Stimulated activated CD4-positive, alpha-beta T cell treated with anti-CD3 and anti-CD28 coated beads, TNF-alpha, amount 100 ng/mL, for 4 hours (primary cell): ENCODE results near the gene NYNRIN.
"Not testable (repeated sequence)": the region's sequence is repeated elsewhere in the genome, so short reads cannot be mapped to it uniquely, and the experiment has no call there.

Source experiments
- DNase-seq, 3 experiments: peaks; one replicate each; pipeline ENCODE4 v3.0.0-alpha.2; 2020; ENCODE audit warnings: low read depth in 3 of 3

The NYNRIN gene

DNA sequence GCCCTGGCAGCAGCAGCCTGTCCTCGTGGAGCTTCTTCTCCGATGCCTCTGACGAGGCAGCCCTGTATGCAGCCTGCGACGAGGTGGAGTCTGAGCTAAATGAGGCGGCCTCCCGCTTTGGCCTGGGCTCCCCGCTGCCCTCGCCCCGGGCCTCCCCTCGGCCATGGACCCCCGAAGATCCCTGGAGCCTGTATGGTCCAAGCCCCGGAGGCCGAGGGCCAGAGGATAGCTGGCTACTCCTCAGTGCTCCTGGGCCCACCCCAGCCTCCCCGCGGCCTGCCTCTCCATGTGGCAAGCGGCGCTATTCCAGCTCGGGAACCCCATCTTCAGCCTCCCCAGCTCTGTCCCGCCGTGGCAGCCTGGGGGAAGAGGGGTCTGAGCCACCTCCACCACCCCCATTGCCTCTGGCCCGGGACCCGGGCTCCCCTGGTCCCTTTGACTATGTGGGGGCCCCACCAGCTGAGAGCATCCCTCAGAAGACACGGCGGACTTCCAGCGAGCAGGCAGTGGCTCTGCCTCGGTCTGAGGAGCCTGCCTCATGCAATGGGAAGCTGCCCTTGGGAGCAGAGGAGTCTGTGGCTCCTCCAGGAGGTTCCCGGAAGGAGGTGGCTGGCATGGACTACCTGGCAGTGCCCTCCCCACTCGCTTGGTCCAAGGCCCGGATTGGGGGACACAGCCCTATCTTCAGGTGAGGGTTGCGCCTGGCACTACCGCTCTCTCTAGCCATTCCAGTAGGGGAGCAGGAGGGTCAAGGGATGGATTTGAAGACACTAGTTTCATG is 28.7 kb upstream of the NYNRIN start:
- no peak for DNase-seq

DNA sequence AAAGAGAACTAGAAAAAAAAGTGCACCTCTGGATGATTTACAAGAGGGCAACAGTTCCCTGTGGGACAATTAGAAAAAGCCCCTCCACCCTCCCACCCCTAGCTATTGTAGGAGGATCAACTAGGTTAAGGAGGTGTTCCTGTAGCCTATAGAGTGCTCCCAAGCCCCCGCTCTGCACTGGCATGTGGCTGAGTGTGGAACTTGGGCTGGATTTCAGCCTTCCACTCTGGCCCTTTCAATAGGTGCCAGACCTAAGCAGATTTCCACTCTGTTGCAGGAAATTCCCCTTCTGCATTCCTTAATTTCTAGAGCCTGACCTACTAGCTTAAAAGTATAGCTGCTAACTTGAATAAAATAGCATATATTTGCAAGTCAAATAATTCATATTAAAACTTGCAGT is 28.1 kb upstream of the NYNRIN start:
- no peak for DNase-seq

DNA sequence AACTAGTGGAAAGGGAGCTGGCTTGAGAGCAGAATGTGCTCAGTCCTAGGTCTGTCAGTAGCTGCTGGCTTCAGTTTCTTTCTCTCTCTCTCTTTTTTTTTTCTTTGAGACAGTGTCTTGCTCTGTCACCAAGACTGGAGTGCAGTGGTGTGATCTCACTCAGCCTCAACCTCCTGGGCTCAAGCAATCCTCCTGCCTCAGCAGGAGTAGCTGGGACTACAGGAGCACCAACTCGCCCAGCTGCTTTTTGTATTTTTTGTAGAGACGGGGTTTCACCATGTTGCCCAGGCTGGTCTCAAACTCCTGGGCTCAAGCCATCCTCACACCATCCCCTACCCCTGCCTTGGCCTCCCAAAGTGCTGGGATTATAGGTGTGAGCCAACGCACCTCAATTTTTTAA is 27.2 kb upstream of the NYNRIN start:
- not testable (repeated sequence) for DNase-seq

DNA sequence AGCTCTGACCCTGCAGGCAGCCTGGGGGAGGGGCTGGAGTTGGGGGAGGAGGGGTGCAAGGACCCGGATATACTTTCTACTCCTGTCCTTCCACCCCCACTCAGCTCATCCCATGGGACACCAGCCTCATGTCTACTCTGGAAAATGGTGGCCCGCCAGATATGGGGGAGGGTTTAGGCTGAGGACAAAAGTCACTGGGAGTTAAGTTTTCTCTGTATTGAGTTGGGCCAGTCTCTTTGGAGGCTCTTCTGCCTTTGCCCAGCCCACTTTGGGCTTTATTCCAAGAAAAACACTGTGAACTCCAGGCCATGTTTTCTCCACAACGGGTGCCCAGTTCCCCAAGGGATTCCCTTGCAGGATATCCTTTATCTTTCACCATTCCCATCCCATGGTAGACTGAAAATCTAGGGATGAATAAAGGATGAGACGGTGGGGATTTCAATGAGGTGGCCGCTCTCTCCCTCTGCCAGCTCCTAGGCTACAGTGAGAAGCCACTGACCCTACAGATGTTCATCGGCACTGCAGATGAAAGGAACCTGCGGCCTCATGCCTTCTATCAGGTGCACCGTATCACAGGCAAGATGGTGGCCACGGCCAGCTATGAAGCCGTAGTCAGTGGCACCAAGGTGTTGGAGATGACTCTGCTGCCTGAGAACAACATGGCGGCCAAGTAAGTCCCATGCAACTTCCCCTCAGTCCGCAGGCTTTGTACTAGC is 25.9 kb upstream of the NYNRIN start:
- no peak for DNase-seq

DNA sequence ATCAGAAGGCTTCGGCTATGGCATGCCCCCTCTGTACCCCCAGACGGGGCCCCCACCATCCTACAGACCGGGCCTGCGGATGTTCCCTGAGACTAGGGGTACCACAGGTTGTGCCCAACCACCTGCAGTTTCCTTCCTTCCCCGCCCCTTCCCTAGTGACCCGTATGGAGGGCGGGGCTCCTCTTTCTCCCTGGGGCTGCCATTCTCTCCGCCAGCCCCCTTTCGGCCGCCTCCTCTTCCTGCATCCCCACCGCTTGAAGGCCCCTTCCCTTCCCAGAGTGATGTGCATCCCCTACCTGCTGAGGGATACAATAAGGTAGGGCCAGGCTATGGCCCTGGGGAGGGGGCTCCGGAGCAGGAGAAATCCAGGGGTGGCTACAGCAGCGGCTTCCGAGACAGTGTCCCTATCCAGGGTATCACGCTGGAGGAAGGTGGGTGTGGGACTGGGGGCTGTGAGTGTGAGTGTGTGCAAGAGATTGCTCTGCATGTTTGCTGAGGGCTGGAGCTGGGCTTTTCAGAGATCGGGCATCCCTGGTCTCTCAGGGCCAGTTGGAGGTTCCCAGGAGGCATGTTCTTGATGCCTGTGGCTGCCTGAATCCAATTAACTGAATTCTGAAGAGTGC is 22.2 kb upstream of the NYNRIN start:
- DNase-seq = no peak

DNA sequence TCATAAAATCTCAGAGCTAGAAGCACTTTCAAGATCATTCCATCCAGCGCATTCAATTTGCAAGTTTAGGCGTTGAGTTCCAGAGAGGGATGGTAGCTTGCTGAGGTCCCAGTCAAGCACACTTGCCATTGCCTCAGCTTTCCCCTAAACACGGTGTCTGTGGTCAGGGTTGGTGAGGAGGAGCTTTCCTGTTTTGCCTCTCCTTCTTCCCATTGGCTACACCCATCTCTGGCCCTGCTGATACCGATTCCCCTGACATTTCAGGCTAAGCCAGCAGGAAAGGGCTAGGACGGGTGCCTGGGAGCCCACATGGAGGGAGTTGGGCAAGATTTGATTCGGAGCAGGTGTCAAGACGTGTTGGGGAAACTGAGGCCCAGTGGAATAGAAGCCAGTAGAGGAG is 21.7 kb upstream of the NYNRIN start:
- no peak for DNase-seq

DNA sequence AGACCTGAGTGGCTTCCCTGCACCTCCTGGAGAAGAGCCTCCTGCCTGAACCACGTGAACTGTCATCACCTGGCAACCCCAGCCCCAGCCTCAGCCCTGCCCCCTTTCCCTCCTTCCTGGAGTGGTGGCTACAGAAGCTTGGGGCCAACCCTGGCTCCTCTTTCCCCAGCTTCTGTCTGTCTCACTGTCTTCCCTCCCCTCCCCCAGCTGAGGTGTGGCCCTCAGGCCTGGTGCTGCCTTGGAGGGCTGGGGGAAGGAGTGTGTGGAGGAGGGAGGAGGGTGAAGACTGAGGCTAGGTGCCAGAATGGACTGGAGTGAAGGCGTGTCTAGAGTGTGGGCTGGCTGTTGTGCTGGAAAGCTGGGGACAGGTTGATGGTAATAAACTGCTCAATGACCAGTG is 21.1 kb upstream of the NYNRIN start:
- no peak for DNase-seq

DNA sequence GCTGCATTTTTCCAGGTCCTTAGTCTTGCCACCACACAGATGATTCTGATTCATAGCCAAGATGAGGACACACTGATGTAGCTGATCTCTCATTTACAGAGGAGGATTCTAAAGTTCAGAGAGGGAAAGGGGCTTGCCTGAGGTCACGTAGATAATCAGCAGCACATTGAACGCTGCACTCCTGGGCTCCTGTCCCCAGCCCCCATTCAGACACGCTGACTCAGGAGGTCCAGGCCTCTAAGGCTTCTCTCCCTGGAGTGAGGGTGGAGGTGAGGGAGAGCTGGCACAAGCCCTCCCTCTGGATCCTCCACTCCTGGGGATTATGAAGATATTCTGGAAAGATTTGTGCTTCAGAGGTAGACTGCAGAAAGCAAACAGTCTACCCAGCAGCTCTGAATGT is 20.5 kb upstream of the NYNRIN start:
- DNase-seq = no peak

DNA sequence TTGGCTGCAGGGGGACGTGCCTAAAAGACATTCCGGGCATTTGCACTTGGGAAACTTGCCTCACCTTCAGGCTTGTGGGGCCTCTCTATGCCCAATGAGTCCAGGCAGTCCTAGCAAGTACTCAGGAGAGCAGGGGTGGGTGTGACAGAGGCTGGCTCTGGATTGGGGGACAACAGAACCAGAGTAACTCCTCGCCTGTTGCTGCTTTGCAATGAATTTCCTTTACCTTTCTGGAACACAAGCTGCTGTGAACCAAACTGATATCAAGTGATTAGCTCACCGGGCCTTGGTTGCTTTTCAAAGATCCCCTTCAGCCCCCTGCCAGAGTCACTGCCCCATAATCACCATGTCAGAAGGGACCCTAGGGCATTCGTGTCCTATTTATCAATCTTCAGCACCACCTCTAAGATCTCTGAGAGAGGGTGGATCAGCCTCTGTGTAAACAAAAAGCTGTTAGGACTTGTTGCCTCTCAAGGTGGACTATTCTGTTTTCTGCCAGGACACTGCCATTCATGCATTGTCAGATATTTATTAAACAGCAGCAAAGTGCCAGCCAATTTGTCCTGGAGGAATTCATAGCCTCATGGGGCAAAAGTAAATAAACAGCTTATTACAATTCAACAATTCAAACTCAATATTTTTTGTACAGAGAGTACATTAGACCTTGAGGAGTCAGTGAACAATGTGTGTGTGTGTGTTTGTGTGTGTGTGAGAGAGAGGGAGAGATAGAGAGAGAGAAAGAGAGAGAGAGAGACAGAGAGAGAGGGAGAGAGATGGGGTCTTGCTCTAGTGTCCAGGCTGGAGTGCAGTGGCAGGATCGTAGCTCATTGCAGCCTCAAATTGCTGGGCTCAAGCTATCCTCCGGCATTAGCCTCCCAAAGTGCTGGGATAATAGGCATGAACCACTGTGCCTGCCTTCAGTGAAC is 19.6 kb upstream of the NYNRIN start:
- DNase-seq = no peak

DNA sequence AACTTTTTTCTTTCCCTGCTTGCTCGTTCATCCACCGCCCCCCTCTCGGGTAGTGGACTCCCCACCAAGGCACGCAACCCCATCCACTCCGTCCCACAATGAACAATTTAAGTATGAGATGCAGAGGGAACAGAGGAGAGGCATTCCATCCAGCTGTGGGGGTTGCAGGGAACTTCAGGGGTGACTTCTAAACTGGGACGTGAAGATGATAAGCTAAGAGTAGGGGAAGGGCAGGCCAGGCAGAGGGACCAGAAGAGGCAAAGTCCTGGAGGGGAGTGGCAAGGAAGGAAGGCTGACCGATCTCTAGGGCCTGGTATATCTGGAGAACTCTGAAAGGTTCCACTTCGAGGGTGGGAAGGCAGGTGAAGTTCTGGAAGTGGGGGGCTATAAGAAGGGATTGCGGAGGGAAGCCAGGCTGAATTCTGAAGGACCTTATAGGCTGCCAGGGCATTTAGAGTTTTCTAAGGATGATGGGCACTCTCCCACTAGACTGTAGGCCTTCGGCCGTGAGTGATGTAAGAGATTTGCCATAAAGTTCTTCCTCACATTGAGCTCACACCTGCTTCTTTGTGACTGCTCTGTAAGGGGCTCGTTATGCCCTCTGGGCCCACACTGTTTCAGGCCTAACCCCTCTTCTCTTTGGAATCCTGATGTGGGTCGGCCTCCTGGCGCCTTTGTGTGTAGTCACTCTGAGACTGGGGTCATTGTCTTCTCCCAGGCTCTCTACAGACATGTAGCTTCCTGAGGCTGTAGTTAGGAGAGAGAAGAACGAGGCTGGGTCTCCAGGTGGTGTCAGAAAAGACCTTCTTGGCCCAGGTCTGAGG is 18.7 kb upstream of the NYNRIN start:
- DNase-seq = no peak

DNA sequence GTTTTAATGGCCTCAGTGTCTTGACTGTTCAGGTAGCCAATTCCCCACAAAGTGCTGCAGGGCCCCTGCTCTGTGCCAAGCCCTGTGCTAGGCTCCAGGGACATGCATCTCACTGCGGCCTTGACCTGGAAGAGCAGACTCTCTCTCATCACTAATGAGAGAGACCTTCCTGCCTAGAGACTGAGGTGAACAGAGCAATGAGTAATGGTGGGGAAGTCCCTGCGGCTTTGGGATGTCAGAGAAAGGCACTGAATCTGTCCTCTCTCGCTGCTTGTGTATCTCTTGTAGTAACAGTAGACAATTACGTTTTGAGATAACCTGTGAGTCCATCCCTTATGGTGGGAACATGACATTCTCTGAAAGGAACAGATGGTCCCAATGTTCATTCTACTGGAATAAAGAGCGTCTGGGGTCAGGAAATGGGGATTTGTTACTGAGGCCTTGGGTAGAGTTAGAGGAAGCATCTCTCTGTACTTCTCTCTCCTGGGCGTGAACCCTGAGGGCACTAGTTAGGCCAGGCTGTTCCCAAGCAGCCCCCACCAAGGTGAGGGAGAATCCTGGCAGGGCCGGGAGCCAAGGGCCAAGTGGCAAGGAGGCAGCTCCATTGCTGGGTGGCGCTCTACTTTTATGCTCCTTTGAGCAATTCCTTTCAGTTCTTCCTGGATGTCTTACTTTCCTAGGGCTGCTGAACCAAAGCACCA is 17.3 kb upstream of the NYNRIN start:
- DNase-seq = no peak

DNA sequence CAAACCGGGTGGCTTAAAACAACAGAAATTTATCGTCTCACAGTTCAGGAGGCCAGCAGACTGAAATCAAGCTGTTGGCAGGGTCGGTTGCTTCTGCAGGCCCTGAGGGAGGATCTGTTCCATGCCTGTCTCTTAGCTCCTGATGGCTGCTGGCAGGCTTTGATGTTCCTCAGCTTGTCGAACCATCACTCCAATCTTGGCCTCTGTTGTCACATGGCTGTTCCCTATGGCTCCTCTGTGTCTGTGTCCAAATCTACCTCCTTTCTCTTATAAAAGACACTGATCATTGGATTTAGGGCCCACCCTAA is 16.8 kb upstream of the NYNRIN start:
- no peak for DNase-seq

DNA sequence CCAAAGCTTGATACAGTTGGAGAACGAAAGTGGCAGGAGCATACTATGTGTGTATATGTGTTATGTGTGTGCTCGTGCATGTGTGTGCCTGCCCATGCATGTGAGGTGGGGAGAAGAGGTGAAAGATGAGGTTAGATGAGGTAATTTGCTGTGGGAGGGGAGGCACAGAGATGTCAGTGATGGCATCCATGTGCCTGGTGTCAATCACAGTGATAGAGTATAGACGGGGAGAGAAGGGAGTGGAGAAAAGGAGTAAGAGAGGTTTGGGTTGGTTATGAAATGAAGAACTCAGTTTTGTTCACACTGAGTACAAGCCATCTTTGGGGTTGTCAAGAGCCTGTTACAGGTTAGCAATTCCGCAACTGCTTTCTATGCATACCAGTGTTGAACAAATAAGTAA is 14.6 kb upstream of the NYNRIN start:
- DNase-seq = no peak

DNA sequence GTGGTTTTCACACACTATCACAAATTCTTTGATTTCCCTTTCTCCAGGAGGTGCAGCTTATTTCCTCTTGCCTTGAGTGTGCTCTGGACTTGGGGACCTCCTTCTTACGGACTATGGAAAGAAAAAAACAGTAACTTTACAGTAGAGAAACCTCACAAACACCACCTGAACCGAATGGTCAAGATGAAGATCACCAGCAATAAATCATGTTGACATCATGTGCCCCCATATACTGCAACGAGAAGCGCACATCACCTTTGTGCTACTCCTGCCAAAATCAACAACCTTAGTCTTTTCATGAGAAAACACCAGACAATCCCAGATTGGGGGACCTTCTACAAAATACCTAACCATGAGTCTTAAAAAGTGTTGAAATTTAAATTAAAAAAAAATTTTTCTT is 13.3 kb upstream of the NYNRIN start:
- no peak for DNase-seq

DNA sequence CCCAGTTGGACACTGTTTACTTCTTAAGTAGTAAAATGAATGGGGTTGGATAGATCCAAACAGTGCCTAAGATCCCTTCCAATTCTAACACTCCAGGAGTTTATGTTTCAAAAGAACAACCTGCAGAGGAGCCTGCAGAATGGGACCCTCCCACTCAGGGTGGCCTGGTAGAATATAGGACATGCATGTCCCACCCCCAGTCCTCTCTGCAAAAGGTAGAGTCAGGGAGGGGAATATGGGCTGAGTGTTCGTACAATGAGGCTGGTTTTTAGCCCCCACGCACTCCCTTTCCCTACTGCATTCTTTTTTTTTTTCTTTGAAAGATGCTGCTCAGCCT is 11.8 kb upstream of the NYNRIN start:
- no peak for DNase-seq

DNA sequence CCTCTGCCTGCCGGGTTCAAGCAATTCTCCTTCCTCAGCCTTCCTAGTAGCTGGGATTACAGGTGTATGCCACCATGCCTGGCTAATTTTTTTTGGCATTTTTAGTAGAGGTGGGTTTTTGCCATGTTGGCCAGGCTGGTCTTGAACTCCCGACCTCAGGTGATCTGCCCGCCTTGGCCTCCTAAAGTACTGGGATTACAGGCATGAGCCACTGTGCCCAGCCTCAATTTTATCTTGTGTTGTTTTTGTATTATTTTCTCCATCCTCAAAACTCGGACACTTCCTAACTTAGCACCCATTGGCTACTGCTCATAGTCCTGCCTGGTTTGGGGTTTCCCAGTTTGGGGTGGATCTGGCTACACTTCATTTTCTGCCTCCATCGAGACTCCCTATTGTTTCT is 11.2 kb upstream of the NYNRIN start:
- not testable (repeated sequence) for DNase-seq

DNA sequence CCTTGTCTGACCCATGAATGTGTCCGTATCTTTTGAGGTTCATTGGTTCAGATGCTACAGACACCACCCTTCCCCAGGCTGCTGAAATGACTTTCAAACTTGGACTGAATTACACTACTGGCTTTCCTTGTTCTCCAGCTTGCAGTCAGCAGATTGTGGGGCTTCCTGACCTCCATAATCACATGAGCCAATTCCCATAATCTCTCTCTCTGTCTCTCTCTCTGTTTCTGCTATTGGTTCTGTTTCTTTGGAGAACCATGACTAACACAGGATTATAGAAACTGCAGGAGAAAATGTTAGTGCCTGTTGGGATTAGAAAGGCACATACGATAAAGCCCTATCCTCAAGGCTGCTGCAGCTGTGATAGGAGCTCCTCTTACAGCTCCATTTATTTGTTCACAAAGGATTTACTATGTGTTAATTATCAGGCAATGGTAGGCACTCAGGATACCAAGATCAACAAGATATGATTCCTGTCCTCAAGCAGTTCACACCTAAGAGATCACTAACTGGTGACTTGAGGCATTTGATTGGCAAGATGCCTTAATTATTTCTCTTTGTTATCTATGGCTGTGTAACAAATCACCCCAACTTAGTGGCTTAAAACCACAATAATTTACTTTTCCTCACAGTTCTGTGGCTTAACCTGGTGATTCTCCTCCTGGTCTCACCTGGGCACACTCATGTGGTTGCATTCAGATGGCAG is 10.2 kb upstream of the NYNRIN start:
- DNase-seq = no peak

DNA sequence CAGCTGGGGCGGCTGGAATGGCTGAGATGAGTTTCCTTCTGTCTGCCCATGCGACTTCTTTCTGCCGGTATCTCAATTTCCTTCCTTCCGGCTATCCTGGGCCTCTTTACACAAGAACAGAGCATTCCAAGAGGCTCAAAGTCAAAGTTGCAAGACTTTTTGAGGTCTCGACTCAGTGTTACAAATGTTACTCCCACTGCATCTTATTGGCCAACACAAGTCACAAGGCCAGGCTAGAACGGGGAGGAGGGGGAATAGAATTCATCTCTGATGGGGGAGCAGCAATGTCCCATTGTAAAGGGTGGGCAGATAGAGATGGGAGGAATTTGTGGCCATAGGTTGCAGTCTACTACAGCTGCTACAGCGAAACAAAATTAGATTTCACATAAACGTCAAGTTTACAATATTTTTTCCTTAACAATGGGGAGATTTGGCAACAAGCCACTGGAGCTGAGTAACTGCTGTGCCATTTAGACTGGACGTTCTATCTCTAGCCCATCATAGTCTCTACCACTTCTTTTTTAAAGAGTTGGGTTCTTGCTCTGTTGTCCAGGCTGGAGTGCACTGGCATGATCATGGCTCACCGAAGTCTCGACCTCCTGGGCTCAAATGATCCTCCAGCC is 9.5 kb upstream of the NYNRIN start:
- DNase-seq = no peak

DNA sequence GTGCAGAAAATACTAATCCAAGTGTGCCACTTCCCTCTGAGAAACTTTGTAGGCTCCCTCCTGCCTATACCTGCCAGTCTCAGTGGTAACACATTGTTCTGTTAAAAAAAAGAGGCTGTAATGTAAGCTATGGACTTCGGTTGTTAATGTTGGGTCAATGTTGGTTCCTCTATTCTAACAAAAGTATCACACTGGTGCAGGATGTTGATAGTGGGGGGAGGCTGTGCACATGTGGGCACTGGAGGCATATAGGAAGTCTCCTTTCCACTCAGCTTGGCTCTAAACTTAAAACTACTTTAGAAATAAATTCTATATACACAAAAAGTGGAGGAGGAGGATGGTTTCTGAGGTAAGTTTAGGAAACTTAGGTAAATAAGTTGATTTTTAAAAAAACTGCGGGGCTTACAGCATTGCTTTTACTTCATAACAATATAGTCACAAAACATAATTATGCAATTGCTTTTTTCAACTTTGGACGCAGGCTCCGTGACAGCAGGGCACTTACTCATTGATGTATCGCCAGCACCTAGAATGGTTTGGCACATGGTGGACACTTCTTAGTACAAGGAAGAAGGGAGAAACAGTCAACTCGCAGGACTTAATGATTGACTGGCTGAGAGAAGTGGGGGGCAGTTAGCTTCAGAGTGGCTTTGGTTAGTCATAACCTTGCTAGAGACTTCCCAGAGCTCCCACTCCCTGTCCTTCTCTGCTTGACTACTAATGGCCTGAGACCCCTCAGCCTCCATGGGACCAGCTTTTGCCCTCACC is 7.9 kb upstream of the NYNRIN start:
- no peak for DNase-seq
